Mucosa of gallbladder (tissue), 1 donor: ENCODE results near the gene KMO. TPM values are rescaled to one million over a fixed set of nuclear protein-coding genes. Genes with fewer than 3 reads are reported as not detected.

Experiments used
- DNase-seq: peaks from one replicate; pipeline ENCODE4 v3.0.0-alpha.2; 2020; ENCODE audit warnings: low spot score
- total RNA-seq: library from RNA; stranded (reverse); gene quantifications from one replicate; pipeline ENCODE4 v1.2.1, GENCODE V29; 2021
- donor health status: DM: no; HTN: no; CAD: no.

KMO gene
- total RNA-seq, 1 donor from 2014 or later, result 0.83 TPM

GRCh38 chr1:241536969-241537368 lies 4.8 kb downstream of the KMO start:
- DNase-seq, result no peak

GRCh38 chr1:241542199-241542907 lies 10.2 kb downstream of the KMO start:
- DNase-seq, result no peak

DNA sequence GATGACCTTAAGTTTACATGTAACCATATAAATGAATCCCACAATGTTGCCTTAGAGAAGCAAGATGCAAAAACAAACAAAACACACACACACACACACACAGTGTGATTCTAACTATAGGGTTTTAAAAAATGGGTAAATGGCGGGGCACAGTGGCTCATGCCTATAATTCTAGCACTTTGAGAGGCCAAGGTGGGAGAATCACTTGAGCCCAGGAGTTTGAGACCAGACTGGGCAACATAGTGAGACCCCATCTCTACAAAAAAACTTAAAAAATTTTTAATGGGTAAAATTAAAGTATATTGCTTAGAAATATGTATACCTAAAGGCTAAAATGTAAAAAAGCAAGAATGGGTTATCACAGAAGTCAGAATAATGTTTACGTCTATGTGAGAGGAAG lies 15.8 kb downstream of the KMO start:
- no peak for DNase-seq

GRCh38 chr1:241550318-241550717 lies 18.1 kb downstream of the KMO start:
- no peak for DNase-seq

DNA sequence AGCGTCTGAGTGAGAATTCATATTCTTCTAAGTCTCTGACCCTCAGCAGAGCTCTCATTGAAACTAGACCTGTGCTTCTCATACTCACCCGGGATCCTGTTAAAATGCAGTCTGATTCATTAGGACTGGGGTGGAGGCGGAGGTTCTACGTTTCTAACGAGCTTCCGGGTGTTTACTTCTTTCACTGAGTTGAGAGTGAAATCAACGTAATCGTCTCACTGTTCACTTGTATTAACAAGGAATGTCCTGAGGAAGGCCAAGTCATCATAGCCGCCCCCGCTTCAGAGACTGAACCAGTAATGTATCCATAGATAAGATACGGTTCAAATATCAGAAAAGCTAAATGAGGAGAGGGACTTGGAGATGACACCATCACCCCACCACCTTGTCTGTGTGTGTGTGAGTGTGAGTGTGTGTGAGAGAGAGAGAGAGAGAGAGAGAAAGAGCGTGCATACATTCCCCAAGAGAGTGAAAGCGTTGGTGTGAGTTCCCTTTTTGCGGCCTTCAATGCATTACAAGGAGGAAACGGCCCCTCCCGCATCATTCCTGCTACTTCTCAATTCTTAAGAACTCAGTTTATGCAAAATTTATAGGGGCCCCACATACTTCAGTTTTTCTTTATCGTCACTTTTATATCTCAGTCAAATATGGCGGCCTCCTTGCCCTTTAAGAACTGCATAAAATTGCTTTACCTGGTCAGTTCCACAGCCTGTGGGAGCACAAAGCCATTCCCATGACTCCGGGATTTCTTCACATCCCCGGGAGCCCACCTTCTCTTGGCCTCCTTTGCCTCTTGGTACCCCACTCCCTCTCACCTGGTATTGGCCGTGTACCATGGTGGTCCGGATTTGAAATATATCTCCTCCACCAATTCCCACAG lies 19.8 kb downstream of the KMO start:
- peak; percentile 38 for DNase-seq

GRCh38 chr1:241553886-241554592 lies 21.9 kb downstream of the KMO start:
- DNase-seq, result no peak

DNA sequence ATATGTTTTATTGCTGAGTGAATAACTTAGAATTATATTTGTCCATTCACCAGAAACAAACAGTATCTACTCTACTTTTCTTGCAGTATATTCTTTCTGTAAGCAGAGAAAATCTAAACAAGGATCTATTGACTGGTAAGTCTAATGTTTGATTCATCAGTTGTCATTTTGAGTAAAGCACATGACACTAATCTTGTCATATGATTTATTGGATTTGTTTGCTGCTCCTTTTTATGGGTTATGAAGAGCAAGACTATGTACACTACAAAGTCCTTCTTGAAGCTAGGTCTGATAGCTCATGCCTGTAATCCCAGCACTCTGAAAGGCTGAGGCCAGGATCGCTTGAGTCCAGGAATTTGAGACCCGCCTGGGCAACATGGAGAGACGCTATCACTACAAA lies 23.3 kb downstream of the KMO start:
- no peak for DNase-seq

DNA sequence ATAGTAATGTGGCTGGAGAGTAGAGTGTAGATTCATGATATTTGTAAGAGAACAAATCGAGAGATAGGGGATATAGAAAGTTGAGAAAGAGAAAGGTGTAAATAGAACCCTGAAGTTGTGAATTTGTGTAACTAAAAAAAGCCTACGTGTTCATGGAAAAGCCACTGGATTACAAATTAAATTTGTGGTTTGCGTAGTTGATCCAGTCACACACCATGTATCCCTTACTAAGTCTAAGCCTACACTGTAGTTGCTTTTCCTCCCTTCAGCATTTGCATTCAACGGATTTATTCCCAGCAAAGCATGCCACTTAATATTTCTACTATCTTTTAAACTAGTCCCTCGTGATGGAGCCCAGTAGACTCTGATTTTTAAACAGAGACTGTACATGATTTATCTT lies 24.9 kb downstream of the KMO start:
- DNase-seq, result no peak

DNA sequence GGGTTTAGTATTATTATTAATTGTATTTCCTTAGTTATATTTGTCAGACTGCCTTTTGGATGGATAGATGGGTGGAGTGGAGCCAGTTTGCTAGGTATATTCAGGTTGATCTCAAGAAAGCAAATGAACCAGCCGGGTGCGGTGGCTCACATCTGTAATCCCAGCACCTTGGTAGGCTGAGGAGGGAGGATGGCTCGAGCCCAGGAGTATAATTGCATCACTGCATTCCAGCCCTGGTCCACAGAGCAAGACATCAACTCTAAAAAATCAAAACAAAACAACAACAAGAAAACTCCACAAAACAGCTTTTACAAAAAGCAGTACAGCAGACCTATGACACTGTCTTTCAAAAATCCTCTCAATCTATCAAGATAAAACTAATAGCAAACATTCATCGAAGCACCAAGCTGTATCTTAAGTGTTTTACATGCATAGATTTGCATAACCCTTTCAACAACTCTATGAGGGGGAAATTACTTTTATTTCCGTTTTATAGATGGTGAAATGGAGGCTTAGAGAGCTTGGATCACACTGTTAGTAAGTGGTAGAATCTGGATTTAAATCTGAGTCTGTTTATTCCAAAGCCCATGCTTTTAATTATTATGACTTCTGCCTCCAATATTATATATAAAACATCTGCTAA lies 25.5 kb downstream of the KMO start:
- DNase-seq, result no peak

DNA sequence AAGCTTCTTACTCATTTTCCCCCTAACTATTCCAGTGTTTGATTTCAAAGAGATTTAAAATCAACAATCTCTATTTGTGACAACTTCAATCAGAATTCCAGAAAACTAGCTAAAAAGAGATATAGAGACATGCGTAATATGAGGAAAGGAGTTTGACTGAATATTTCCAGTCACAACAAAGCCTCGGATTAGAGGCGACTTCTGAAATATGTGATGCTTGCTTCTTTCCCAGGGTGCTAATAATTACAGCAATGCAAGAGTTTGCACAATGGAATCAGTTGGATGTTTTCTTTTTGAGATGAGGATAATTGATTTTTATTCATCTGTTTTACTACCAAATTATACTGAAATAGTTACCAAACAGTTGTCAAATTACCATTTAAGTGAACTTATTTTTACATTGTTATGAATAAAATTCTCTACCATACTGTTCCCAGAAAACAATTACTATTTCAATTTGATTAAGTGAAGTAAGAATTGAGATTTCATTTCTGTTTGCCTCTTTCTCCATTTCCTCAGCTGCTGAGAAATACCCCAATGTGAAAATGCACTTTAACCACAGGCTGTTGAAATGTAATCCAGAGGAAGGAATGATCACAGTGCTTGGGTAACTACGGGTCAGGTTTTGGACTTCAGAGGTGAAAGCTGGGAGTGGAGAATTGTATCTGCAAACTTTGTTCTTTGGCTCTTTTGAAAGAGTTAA lies 28.1 kb downstream of the KMO start:
- DNase-seq, result no peak

DNA sequence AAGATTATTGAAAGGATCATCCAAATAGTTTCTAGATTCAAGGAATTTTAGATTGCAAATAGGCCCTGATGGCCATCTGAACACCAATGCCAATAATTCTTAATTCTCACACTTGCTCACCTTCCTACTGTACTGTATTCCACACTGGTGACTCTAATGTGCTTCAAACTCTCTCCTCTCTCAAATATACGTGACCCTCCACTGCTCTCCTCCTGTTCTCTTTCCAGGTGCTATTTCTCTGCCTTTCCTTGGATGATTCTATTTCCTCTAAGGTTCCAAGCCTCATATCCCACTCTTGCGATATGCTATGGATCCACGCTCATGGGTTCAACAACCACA lies 28.6 kb downstream of the KMO start:
- DNase-seq, result no peak

DNA sequence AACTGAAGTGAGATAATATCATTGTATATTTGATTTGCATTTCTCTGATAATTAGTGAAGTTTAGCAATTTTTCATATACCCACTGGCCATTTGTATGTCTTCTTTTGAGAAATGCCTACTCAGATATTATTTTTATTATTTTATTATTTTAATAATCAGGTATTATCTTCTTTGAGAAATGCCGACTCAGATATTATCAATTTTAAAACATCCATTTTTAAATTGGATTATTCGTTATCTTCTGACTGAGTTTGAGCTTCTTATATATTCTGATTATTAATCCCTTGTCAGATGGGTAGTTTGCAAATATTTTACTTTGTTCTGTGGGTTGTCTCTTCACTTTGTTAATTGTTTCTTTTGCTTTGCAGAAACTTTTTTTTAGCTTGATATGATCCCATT lies 37.7 kb downstream of the KMO start:
- no peak for DNase-seq

GRCh38 chr1:241574154-241574553 lies 42.0 kb downstream of the KMO start:
- no peak for DNase-seq

GRCh38 chr1:241579434-241579833 lies 47.3 kb downstream of the KMO start:
- no peak for DNase-seq

DNA sequence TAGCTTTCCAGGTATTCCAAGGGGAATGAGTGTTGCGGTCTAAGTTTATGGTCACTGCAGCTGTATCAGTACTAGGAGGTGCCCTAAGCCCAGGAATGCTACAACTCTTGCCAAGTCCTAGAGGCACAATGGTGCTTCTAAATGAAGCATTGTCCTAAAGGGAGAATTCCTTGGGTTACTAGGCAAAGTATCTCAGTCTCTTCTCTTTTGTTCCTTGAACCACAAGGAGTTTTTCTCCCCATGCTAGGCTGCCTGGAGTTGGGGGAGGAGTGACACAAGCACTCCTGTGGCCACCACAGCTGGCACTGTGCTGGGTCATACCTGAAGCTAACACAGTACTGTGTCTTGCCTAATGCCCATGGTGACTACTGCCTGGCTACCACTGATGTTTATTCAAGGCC lies 50.7 kb downstream of the KMO start:
- DNase-seq, result no peak

DNA sequence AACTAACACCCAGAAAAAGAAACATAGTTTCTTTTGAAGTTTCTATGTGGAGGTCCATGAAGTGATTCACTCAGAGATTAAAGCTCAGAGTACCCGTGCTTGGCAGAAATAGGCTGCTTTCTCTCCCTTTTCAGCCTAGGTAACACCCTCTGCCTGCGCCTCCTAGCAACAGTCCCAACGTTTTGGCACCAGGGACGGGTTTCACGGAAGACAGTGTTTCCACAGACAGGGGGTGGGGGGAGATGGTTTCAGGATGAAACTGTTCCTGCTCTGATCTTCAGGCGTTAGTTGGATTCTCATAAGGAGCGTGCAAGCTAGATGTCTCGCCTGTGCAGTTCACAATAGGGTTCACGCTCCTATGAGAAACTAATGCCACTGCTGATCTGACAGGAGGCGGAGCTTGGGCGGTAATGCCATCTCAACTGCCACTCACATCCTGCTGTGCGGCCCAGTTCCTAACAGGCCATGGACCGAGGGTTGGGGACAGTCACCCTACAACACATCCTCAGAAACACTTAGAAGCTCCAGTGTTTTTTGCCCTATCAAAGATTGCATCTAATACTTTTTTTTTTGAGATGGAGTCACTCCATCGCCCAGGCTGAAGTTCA lies 54.8 kb downstream of the KMO start:
- no peak for DNase-seq

GRCh38 chr1:241589521-241589920 lies 57.3 kb downstream of the KMO start:
- DNase-seq, result no peak

- DNase-seq, result no peak
These were observed 58.5 kb downstream of the KMO start for GRCh38 chr1:241590719-241591118.

DNA sequence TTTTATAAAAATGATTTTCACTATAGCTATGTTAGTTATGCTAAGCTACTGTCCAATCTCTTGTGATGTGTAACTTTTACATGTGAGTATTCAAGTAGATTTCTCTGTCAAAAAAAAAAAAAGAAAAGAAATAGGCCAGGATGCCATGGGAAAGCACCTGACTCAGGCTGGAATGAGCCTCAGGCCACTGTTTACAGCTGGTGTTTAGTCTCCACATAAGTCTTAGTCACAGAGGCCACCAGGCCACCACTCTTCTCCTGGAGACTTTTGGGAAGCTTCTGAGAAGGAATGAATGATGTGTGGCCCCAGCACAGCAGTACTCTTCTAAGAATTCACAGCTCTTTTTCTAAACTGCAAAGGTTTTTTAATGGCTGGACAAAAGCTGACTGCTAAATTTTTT lies 59.1 kb downstream of the KMO start:
- DNase-seq, result no peak

GRCh38 chr1:241591736-241592135 lies 59.6 kb downstream of the KMO start:
- no peak for DNase-seq

- no peak for DNase-seq
These were observed 60.2 kb downstream of the KMO start for GRCh38 chr1:241592273-241592958.
